ENCODE measurements around the gene NEURL1.
"Not testable (repeated sequence)": the region's sequence is repeated elsewhere in the genome, so short reads cannot be mapped to it uniquely, and the experiment has no call there.

Gene NEURL1

GRCh38 chr10:103519798-103520197 lies 26.3 kb downstream of the NEURL1 start:
- DNase-seq = no peak

- DNase-seq = not testable (repeated sequence)
Measured at GRCh38 chr10:103522006-103522405, 28.5 kb downstream of the NEURL1 start.

GRCh38 chr10:103523683-103524082 lies 30.2 kb downstream of the NEURL1 start:
- no peak for DNase-seq

- DNase-seq = no peak
Measured at GRCh38 chr10:103525901-103526300, 32.4 kb downstream of the NEURL1 start.

GRCh38 chr10:103527476-103527875 lies 34.0 kb downstream of the NEURL1 start:
- DNase-seq = not testable (repeated sequence)

GRCh38 chr10:103528549-103528948 lies 35.0 kb downstream of the NEURL1 start:
- DNase-seq = no peak

GRCh38 chr10:103529539-103529938 lies 36.0 kb downstream of the NEURL1 start:
- DNase-seq = no peak

GRCh38 chr10:103533827-103534226 lies 40.3 kb downstream of the NEURL1 start:
- DNase-seq = no peak

GRCh38 chr10:103534621-103535498 lies 41.4 kb downstream of the NEURL1 start:
- no peak for DNase-seq

GRCh38 chr10:103535595-103535994 lies 42.1 kb downstream of the NEURL1 start:
- no peak for DNase-seq

- no peak for DNase-seq
Measured at GRCh38 chr10:103539751-103540150, 46.2 kb downstream of the NEURL1 start.

- DNase-seq = no peak
Measured at GRCh38 chr10:103540722-103541121, 47.2 kb downstream of the NEURL1 start.

- no peak for DNase-seq
Measured at GRCh38 chr10:103541616-103542015, 48.1 kb downstream of the NEURL1 start.

GRCh38 chr10:103542764-103543616 lies 49.5 kb downstream of the NEURL1 start:
- peak; percentile 81 for DNase-seq

- DNase-seq = no peak
Measured at GRCh38 chr10:103543617-103544525, 50.4 kb downstream of the NEURL1 start.

GRCh38 chr10:103544657-103545310 lies 51.3 kb downstream of the NEURL1 start:
- no peak for DNase-seq

GRCh38 chr10:103545366-103545765 lies 51.9 kb downstream of the NEURL1 start:
- no peak for DNase-seq

- DNase-seq = no peak
Measured at GRCh38 chr10:103545771-103546281, 52.3 kb downstream of the NEURL1 start.

GRCh38 chr10:103546401-103546800 lies 52.9 kb downstream of the NEURL1 start:
- DNase-seq = no peak

- DNase-seq = no peak
Measured at GRCh38 chr10:103547391-103547946, 54.0 kb downstream of the NEURL1 start.

GRCh38 chr10:103548006-103548405 lies 54.5 kb downstream of the NEURL1 start:
- DNase-seq = no peak

Data from DMS79 treated with DMSO at 0.1 percent for 48 hours (cell line).